ENCODE measurements around the gene CDC42. TPM values are rescaled to one million over a fixed set of nuclear protein-coding genes. Genes with fewer than 3 reads are reported as not detected.

CDC42 gene
- total and polyA plus RNA-seq, 4 donors = 387 to 542 (median 425) TPM

- Histone ChIP-seq H3K27me3 (ENCODE audit: control insufficient read depth, insufficient read depth, low read length) (no peaks in the 10 kb centered on the region), H3K4me1 (ENCODE audit: control insufficient read depth, insufficient read depth, low read length) (peaks cover 3% of the 10 kb centered on the region), H3K9me3 (ENCODE audit: control insufficient read depth, insufficient read depth, low read length) (no peaks in the 10 kb centered on the region), H3K4me3 (ENCODE audit: low read depth, low read length) (no peak overlapping the region), H3K36me3 (ENCODE audit: control insufficient read depth, insufficient read depth, low read length) (peaks cover 9% of the 10 kb centered on the region), H3K27ac (ENCODE audit: low read depth, low read length) (no peak overlapping the region)
- 83% methylated on average over 8 of the region's 12 CpGs for WGBS (ENCODE audit: insufficient coverage)
- no peak for DNase-seq (ENCODE audit: low read depth in 4 of 6, low spot score in 6 of 6)
These were observed 12.4 kb downstream of the CDC42 start for GRCh38 chr1:22064751-22065402.

GRCh38 chr1:22071511-22071910 lies 19.0 kb downstream of the CDC42 start:
- Histone ChIP-seq H3K27me3 (ENCODE audit: control insufficient read depth, insufficient read depth, low read length) (no peaks in the 10 kb centered on the region), H3K4me1 (ENCODE audit: control insufficient read depth, insufficient read depth, low read length) (peaks cover 5% of the 10 kb centered on the region), H3K4me3 (ENCODE audit: low read depth, low read length) (no peak overlapping the region), H3K27ac (ENCODE audit: low read depth, low read length) (no peak overlapping the region), H3K36me3 (ENCODE audit: control insufficient read depth, insufficient read depth, low read length) (peaks cover 5% of the 10 kb centered on the region), H3K9me3 (ENCODE audit: control insufficient read depth, insufficient read depth, low read length) (no peaks in the 10 kb centered on the region)
- DNase-seq (ENCODE audit: low read depth in 4 of 6, low spot score in 6 of 6) = no peak
- no CpG with 5 or more reads among the region's 2 CpGs for WGBS (ENCODE audit: insufficient coverage)

DNA sequence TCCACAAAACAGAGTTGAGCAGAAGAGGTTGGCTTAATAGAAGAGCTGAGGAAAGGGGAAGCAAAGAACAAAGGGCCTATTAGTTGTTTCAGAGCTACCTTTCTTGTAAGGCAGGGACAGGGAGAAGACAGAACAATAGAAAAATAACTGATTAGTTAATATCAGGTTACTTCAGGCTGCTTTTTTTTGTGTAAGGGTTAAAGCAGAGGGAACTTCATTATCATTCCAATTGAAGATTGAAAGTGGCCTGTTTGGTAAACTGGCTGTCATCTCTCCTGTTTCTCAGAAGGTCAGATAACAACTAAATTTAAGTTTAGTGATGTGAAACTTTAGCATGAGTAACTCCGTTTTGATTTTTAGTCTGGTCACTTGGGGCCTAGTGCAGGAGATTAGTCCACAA lies 22.3 kb downstream of the CDC42 start:
- no peak overlapping the region for H3K27ac ChIP-seq (ENCODE audit: low read depth, low read length)
- peaks cover 8% of the 10 kb centered on the region for H3K4me1 ChIP-seq (ENCODE audit: control insufficient read depth, insufficient read depth, low read length)
- no peak overlapping the region for H3K4me3 ChIP-seq (ENCODE audit: low read depth, low read length)
- no peaks in the 10 kb centered on the region for H3K9me3 ChIP-seq (ENCODE audit: control insufficient read depth, insufficient read depth, low read length)
- DNase-seq (ENCODE audit: low read depth in 4 of 6, low spot score in 6 of 6) = no peak
- no peaks in the 10 kb centered on the region for H3K27me3 ChIP-seq (ENCODE audit: control insufficient read depth, insufficient read depth, low read length)
- no CpG with 5 or more reads among the region's 1 CpG for WGBS (ENCODE audit: insufficient coverage)
- peaks cover 12% of the 10 kb centered on the region for H3K36me3 ChIP-seq (ENCODE audit: control insufficient read depth, insufficient read depth, low read length)

DNA sequence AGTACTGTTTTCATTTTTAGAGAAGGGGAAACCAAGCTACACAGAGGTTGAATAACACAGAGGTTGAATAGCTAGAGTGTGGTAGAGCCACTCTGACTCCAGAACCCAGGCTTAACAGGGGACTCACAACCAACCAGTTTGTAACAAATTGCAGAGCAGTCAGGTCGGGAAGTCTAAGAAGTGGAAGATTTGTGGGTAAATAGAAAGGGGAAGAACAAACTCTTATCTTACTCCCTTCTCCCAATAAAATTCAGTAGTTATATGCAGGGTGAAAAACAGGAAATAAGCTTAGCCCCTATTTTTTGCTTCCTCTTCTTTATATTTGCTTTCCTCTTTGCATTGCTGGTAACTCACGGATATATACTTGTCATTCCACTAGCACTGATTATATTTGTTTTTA lies 23.2 kb downstream of the CDC42 start:
- H3K4me3 ChIP-seq (ENCODE audit: low read depth, low read length) = no peak overlapping the region
- no peak overlapping the region for H3K27ac ChIP-seq (ENCODE audit: low read depth, low read length)
- WGBS (ENCODE audit: insufficient coverage) = no CpG with 5 or more reads among the region's 2 CpGs
- H3K36me3 ChIP-seq (ENCODE audit: control insufficient read depth, insufficient read depth, low read length) = peaks cover 12% of the 10 kb centered on the region
- peaks cover 8% of the 10 kb centered on the region for H3K4me1 ChIP-seq (ENCODE audit: control insufficient read depth, insufficient read depth, low read length)
- DNase-seq (ENCODE audit: low read depth in 4 of 6, low spot score in 6 of 6) = no peak
- no peaks in the 10 kb centered on the region for H3K9me3 ChIP-seq (ENCODE audit: control insufficient read depth, insufficient read depth, low read length)
- no peaks in the 10 kb centered on the region for H3K27me3 ChIP-seq (ENCODE audit: control insufficient read depth, insufficient read depth, low read length)

DNA sequence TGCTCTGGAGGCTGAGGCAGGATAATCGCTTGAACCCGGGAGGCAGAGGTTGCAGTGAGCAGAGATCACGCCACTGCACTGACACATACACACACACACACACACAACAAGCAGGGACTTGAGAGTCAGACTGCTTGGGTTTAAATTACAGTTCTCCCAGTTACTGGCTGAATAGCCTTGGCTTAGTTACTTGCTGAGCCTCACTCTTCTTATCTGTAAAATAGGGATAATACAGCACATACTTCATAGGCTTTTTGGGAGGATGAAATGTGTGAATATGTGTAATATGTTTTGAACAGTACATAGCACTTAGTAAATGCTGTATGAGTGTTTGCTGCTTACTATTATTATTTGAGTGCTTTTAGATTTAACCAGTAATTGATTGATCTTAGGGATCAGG lies 23.8 kb downstream of the CDC42 start:
- no CpG with 5 or more reads among the region's 3 CpGs for WGBS (ENCODE audit: insufficient coverage)
- H3K4me1 ChIP-seq (ENCODE audit: control insufficient read depth, insufficient read depth, low read length) = peaks cover 8% of the 10 kb centered on the region
- no peak overlapping the region for H3K4me3 ChIP-seq (ENCODE audit: low read depth, low read length)

GRCh38 chr1:22077728-22078127 lies 25.2 kb downstream of the CDC42 start:
- 40% methylated on average over 1 of the region's 5 CpGs for WGBS (ENCODE audit: insufficient coverage)
- Histone ChIP-seq H3K36me3 (ENCODE audit: control insufficient read depth, insufficient read depth, low read length) (peaks cover 13% of the 10 kb centered on the region), H3K4me3 (ENCODE audit: low read depth, low read length) (no peak overlapping the region), H3K4me1 (ENCODE audit: control insufficient read depth, insufficient read depth, low read length) (peaks cover 8% of the 10 kb centered on the region), H3K27ac (ENCODE audit: low read depth, low read length) (no peak overlapping the region), H3K27me3 (ENCODE audit: control insufficient read depth, insufficient read depth, low read length) (no peaks in the 10 kb centered on the region), H3K9me3 (ENCODE audit: control insufficient read depth, insufficient read depth, low read length) (no peaks in the 10 kb centered on the region)
- DNase-seq (ENCODE audit: low read depth in 4 of 6, low spot score in 6 of 6) = no peak

More for the DNA sequence above, 23.8 kb downstream of the CDC42 start:
- peaks cover 12% of the 10 kb centered on the region for H3K36me3 ChIP-seq (ENCODE audit: control insufficient read depth, insufficient read depth, low read length)
- no peak overlapping the region for H3K27ac ChIP-seq (ENCODE audit: low read depth, low read length)
- no peak for DNase-seq (ENCODE audit: low read depth in 4 of 6, low spot score in 6 of 6)
- H3K27me3 ChIP-seq (ENCODE audit: control insufficient read depth, insufficient read depth, low read length) = no peaks in the 10 kb centered on the region
- H3K9me3 ChIP-seq (ENCODE audit: control insufficient read depth, insufficient read depth, low read length) = no peaks in the 10 kb centered on the region

DNA sequence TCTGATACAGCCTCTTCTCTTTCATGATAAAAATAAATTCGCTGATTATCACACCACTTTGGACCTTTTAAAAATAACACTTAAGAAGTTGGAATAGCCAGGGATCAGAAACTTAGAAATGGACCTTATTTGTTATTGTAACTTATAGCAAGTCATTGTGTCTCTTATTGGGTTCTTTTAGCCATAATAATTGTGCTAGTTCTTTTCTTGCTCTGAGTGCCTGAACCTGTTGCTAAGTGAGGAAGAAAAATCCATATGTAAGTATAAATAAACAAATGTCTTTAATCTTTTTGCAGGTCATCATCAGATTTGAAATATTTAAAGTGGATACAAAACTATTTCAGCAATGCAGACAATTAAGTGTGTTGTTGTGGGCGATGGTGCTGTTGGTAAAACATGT lies 25.6 kb downstream of the CDC42 start:
- Histone ChIP-seq H3K27ac (ENCODE audit: low read depth, low read length) (no peak overlapping the region), H3K4me1 (ENCODE audit: control insufficient read depth, insufficient read depth, low read length) (peaks cover 8% of the 10 kb centered on the region), H3K36me3 (ENCODE audit: control insufficient read depth, insufficient read depth, low read length) (peaks cover 15% of the 10 kb centered on the region), H3K9me3 (ENCODE audit: control insufficient read depth, insufficient read depth, low read length) (no peaks in the 10 kb centered on the region), H3K4me3 (ENCODE audit: low read depth, low read length) (no peak overlapping the region), H3K27me3 (ENCODE audit: control insufficient read depth, insufficient read depth, low read length) (no peaks in the 10 kb centered on the region)
- no peak for DNase-seq (ENCODE audit: low read depth in 4 of 6, low spot score in 6 of 6)
- no CpG with 5 or more reads among the region's 2 CpGs for WGBS (ENCODE audit: insufficient coverage)

DNA sequence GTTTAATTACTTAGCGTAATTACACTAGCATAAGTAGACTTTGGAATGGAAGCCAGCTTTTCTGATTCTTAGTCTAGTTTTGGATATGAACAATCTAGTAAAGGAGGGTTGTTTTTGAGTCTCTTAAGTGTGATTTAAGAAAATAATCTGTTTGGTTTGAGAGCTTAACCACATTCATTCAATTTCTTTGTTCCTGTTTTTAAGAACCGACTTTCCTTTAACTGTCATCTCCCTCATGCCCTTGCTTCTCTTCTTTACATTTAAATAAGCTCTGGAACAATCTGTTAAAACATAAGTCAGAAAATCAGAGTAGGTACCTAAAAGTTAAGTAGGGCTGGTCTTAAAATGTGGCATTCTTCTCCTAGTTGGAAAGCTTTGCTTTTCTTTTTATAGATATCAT lies 27.7 kb downstream of the CDC42 start:
- H3K4me3 ChIP-seq (ENCODE audit: low read depth, low read length) = no peak overlapping the region
- DNase-seq (ENCODE audit: low read depth in 4 of 6, low spot score in 6 of 6) = no peak
- peaks cover 3% of the 10 kb centered on the region for H3K4me1 ChIP-seq (ENCODE audit: control insufficient read depth, insufficient read depth, low read length)
- peaks cover 15% of the 10 kb centered on the region for H3K36me3 ChIP-seq (ENCODE audit: control insufficient read depth, insufficient read depth, low read length)
- no CpG with 5 or more reads among the region's 2 CpGs for WGBS (ENCODE audit: insufficient coverage)
- H3K27ac ChIP-seq (ENCODE audit: low read depth, low read length) = no peak overlapping the region
- H3K9me3 ChIP-seq (ENCODE audit: control insufficient read depth, insufficient read depth, low read length) = no peaks in the 10 kb centered on the region
- H3K27me3 ChIP-seq (ENCODE audit: control insufficient read depth, insufficient read depth, low read length) = no peaks in the 10 kb centered on the region

- Histone ChIP-seq H3K36me3 (ENCODE audit: control insufficient read depth, insufficient read depth, low read length) (peaks cover 2% of the 10 kb centered on the region), H3K4me3 (ENCODE audit: low read depth, low read length) (no peak overlapping the region), H3K4me1 (ENCODE audit: control insufficient read depth, insufficient read depth, low read length) (no peaks in the 10 kb centered on the region), H3K27ac (ENCODE audit: low read depth, low read length) (no peak overlapping the region), H3K27me3 (ENCODE audit: control insufficient read depth, insufficient read depth, low read length) (no peaks in the 10 kb centered on the region), H3K9me3 (ENCODE audit: control insufficient read depth, insufficient read depth, low read length) (no peaks in the 10 kb centered on the region)
- no CpG with 5 or more reads among the region's 2 CpGs for WGBS (ENCODE audit: insufficient coverage)
- no peak for DNase-seq (ENCODE audit: low read depth in 4 of 6, low spot score in 6 of 6)
These were observed 35.8 kb downstream of the CDC42 start for GRCh38 chr1:22088331-22088730.

- H3K27ac ChIP-seq (ENCODE audit: low read depth, low read length) = no peak overlapping the region
- H3K4me3 ChIP-seq (ENCODE audit: low read depth, low read length) = no peak overlapping the region
- no peaks in the 10 kb centered on the region for H3K36me3 ChIP-seq (ENCODE audit: control insufficient read depth, insufficient read depth, low read length)
- DNase-seq (ENCODE audit: low read depth in 4 of 6, low spot score in 6 of 6) = no peak
- no peaks in the 10 kb centered on the region for H3K4me1 ChIP-seq (ENCODE audit: control insufficient read depth, insufficient read depth, low read length)
- WGBS (ENCODE audit: insufficient coverage) = no CpG with 5 or more reads among the region's 3 CpGs
- H3K9me3 ChIP-seq (ENCODE audit: control insufficient read depth, insufficient read depth, low read length) = no peaks in the 10 kb centered on the region
- no peaks in the 10 kb centered on the region for H3K27me3 ChIP-seq (ENCODE audit: control insufficient read depth, insufficient read depth, low read length)
These were observed 36.6 kb downstream of the CDC42 start for GRCh38 chr1:22089134-22089571.
